HL-60/S4 (cell line): ENCODE data around the gene TEX30.

Experiments used
- in situ Hi-C: fragments of 300-500 bp; cut with MboI; formaldehyde crosslinking; loops from 2 replicates; pipeline ENCODE4 v1.14.3; 2022; ENCODE audit warnings: low sequenced_read_pairs

TEX30 gene

GRCh38 chr13:102779436-102780159 lies 6.0 kb upstream of the TEX30 start:
- in situ Hi-C loops: no loop called here

GRCh38 chr13:102777736-102778135 lies 4.2 kb upstream of the TEX30 start:
- in situ Hi-C loops: no loop called here

DNA sequence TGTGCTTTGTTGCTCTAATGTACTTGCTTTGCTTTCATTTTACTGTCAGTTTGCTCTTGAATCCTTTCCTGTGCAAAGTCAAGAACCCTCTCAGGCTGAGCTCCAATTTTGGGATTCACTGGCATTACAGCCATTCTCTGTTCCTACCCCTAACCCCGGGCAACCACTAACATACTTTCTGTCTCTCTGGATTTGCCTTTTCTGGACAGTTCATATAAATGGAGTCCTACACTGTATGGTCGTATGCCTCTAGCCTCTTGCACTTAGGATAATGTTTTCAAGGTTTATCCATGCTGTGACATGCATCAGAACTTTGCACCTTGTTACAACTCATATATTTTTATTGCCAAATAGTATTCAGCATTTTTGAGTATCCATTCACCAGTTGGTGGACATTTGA lies 2.7 kb upstream of the TEX30 start:
- in situ Hi-C loops: no loop called here

GRCh38 chr13:102774591-102775520 lies 1.3 kb upstream of the TEX30 start:
- in situ Hi-C loops: no loop called here

- in situ Hi-C loops: no loop called here
These were observed 605 bp upstream of the TEX30 start for GRCh38 chr13:102774214-102774568.

- in situ Hi-C loops: no loop called here
These were observed 1.6 kb downstream of the TEX30 start for GRCh38 chr13:102772042-102772425.

- in situ Hi-C loops: no loop called here
These were observed 2.1 kb downstream of the TEX30 start for GRCh38 chr13:102771298-102772041.

- in situ Hi-C loops: no loop called here
These were observed 3.2 kb downstream of the TEX30 start for GRCh38 chr13:102770435-102770834.

- in situ Hi-C loops: no loop called here
These were observed 3.9 kb downstream of the TEX30 start for GRCh38 chr13:102769679-102770078.

DNA sequence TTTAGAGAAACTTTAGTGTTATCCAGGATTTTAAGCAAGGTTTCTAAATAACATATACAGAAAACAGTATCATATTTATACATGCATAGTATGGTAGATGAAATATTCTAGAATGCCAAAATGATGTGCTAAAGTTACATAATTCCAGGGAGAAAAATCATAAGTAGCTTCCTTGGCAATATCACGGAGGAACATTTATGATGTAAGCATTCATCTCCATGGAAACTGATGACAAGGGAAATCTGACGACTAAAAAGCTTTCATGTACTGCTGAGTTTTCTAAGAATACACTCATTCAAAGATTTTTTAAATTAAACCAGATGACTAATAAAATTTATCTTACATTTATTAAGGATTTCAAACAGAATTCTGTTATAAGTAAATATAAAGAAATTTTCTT lies 4.7 kb downstream of the TEX30 start:
- in situ Hi-C loops: no loop called here

- in situ Hi-C loops: no loop called here
These were observed 9.8 kb downstream of the TEX30 start for GRCh38 chr13:102763741-102764140.

- in situ Hi-C loops: no loop called here
These were observed 12.5 kb downstream of the TEX30 start for GRCh38 chr13:102761071-102761470.

- in situ Hi-C loops: no loop called here
These were observed 14.7 kb downstream of the TEX30 start for GRCh38 chr13:102758842-102759241.

- in situ Hi-C loops: no loop called here
These were observed 16.6 kb downstream of the TEX30 start for GRCh38 chr13:102757006-102757405.

DNA sequence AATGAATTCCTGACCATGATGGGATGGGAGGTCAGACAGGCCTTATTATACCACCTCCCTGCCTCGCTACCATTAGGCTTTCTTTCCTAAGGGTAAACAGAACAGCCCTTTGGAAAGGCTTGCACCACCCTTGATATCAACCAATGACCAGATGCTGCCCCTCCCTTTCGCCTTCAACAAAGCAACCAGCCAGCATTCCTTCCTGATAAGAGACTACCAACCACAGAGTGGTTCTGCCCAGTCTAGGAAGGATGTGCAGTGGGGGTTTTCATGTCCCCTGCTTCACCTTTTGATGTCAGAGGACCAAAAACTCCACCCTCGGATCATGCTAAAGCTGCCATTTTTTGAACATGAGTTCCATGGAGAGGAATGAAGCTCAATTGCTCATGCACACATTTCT lies 21.7 kb downstream of the TEX30 start:
- in situ Hi-C loops: no loop called here

DNA sequence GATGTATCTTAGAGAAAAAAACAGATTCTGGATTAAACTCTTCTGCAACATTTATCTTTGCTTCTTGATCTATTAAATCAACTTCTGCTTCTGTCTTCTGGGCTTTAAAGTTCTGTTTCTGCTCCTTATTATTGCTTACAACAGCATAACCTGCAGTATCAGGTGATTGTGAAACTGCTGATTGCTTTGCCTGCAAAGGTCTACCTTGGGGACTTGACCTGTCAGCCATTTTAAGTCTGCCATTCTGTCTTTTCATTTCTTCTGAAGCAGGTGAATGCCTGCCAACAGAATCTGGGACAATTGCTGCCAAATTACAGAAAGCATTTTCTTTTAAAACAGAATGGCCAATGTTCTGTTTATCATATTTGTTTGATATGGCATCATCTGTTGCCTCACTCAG lies 31.1 kb downstream of the TEX30 start:
- in situ Hi-C loops: no loop called here

GRCh38 chr13:102742101-102742500 lies 31.5 kb downstream of the TEX30 start:
- in situ Hi-C loops: no loop called here

- in situ Hi-C loops: no loop called here
These were observed 43.9 kb downstream of the TEX30 start for GRCh38 chr13:102729560-102730270.

- in situ Hi-C loops: no loop called here
These were observed 47.2 kb downstream of the TEX30 start for GRCh38 chr13:102726430-102726829.

DNA sequence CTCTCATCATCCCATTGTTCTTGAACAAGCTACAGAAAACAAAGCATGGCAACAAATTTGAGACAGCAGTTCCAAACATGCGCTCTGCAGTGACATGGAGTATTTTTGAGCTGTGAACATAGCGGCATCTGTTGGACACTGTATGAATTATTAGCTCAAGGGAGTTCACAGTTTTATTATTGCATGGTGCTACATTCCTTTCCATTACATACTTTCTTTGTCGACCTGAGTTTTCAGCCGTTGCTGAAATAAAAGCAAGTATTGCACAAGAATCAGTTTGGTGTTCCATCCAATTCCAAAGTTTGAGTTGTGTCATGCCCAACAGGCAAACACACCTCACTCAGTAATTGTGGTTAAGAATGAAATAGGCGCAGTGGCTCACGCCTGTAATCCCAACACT lies 48.7 kb downstream of the TEX30 start:
- in situ Hi-C loops: no loop called here

GRCh38 chr13:102721800-102722231 lies 51.8 kb downstream of the TEX30 start:
- in situ Hi-C loops: no loop called here
